ENCODE measurements around the gene NME4.

Gene NME4

GRCh38 chr16:426906-427249 lies 29.9 kb downstream of the NME4 start:
- DNase-seq (ENCODE audit: low read depth) = no peak

- DNase-seq (ENCODE audit: low read depth) = no peak
These were observed 30.3 kb downstream of the NME4 start for GRCh38 chr16:427250-427649.

GRCh38 chr16:430904-431303 lies 33.9 kb downstream of the NME4 start:
- DNase-seq (ENCODE audit: low read depth) = no peak

- DNase-seq (ENCODE audit: low read depth) = no peak
These were observed 43.6 kb downstream of the NME4 start for GRCh38 chr16:440627-441026.

GRCh38 chr16:441447-441846 lies 44.4 kb downstream of the NME4 start:
- no peak for DNase-seq (ENCODE audit: low read depth)

- no peak for DNase-seq (ENCODE audit: low read depth)
These were observed 46.0 kb downstream of the NME4 start for GRCh38 chr16:442976-443375.

- DNase-seq (ENCODE audit: low read depth) = no peak
These were observed 47.0 kb downstream of the NME4 start for GRCh38 chr16:444027-444426.

- DNase-seq (ENCODE audit: low read depth) = no peak
These were observed 48.6 kb downstream of the NME4 start for GRCh38 chr16:445566-445965.
